ENCODE data around the gene RAET1E.
"Not testable (repeated sequence)": the region's sequence is repeated elsewhere in the genome, so short reads cannot be mapped to it uniquely, and the experiment has no call there.

RAET1E gene

DNA sequence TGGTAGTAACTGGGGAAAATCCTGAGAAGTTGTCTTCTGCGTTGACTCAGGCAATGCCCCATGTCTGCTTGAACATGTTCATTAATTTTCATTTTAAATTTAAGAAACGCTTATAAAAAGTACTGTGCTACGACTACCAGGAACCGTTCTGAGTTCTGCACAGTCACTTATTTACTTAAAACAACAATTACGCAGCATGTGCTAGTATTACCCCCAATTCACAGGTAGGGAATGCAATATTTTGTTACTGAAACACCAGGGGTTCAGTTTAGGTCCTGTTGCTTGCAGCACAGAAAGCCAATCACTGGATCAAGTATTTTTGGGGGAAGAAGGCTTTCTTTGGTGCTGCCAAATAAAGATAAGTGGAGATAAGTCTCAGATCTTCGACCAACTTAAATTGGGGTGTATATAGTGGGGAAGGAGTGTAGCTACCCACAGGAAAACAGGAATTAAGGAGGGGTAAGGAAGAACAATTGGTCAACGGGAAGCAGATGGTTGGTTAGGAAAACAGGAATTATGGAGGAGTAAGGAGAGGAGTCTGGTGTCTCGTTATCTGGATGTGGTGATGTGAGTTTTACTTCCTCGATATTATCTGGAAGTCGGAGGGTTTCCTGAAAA is 28.5 kb downstream of the RAET1E start:
- TF ChIP-seq, protein P1, sequence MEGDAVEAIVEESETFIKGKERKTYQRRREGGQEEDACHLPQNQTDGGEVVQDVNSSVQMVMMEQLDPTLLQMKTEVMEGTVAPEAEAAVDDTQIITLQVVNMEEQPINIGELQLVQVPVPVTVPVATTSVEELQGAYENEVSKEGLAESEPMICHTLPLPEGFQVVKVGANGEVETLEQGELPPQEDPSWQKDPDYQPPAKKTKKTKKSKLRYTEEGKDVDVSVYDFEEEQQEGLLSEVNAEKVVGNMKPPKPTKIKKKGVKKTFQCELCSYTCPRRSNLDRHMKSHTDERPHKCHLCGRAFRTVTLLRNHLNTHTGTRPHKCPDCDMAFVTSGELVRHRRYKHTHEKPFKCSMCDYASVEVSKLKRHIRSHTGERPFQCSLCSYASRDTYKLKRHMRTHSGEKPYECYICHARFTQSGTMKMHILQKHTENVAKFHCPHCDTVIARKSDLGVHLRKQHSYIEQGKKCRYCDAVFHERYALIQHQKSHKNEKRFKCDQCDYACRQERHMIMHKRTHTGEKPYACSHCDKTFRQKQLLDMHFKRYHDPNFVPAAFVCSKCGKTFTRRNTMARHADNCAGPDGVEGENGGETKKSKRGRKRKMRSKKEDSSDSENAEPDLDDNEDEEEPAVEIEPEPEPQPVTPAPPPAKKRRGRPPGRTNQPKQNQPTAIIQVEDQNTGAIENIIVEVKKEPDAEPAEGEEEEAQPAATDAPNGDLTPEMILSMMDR (IDR thresholded peaks at IDR 0.05; ENCODE audit: low read depth, low read length, missing control alignments) = no peak
- DNase-seq (ENCODE audit: low read depth) = no peak
- in situ Hi-C loops (cut with HindIII; ENCODE audit: low sequenced_read_pairs) = no loop called here
- no peak overlapping the region for H3K4me3 ChIP-seq (ENCODE audit: low read depth, low read length)

DNA sequence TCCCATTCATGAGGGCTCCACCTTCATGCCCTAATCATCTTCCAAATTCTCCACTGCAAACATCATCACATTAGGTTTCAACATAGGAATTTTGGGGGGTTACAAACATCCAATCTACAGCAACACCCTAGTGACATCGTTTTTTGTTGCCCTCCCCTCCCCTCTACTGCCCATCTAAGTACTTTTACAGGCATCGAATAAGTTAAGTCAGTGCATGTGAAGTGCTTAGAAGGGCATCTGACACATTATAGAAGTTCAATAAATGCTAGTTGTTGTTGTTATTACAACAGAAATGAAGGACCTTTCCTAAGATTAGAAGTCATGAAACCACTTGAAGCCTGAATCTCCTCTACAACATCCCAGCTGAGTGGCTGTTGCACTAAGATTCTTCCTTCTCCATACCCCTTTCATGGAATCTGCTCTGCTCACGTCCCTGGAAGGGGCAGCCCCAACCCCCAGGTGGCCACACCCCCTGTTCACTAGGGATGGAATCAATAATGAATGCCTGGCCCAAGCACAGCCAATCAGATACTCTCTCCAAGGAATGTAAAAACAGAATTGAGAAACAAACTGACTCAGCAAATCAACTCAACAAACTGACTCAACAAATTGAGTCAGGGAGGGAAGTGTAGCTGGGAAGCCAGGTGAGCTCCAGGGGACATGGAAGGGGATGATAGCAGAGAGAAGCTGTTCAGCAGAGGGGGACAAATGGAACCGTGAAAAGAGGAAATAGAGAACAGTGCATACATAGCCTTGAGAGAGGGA is 29.9 kb downstream of the RAET1E start:
- DNase-seq (ENCODE audit: low read depth) = no peak
- in situ Hi-C loops (cut with HindIII; ENCODE audit: low sequenced_read_pairs) = no loop called here
- H3K4me3 ChIP-seq (ENCODE audit: low read depth, low read length) = no peak overlapping the region
- TF ChIP-seq, protein P1 (IDR thresholded peaks at IDR 0.05; ENCODE audit: low read depth, low read length, missing control alignments) = no peak

DNA sequence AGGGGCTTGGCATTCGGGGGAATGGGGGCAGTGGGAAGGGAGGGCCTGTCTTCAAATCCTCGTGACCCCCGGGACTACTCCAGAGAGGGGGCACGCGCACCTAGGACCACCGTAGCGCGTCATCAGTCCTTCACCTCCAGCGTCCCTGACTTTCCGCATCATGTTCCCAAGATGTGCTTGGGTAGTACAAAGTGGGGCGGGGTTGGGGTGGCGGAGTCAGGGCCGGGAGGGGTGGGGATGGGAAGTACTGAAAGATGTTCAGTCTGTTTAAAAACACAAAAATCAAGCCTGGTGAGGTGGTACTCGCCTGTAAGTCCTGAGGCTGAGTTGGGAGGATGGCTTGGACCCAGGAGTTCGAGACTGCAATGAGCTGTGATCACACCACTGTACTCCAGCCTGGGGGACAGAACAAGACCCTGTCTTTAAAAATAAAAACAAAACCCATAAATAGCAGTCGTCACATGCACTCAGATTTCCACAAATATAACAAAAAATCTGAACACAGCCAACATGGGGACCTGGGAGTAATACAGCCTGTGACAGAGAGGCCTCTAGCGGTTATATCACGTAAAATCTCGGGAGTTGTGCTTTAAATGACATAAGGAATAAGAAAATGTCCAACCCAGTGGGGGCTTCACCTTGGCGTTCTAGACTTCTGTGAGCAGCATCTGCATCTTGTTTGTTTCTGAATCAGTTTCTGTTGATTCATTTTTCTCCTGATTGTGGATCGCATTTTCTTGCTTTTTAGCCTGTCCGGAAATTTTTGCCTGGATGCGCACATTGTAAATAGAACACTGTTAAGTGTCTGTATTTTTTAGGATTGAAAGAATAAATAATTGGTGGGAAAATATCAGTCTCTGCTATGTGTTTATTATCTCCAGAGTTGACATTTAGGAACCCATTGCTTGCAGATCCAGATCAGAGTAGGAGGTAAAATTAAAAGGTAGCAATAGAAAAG is 33.1 kb downstream of the RAET1E start:
- peak overlapping the region; percentile 64 for H3K4me3 ChIP-seq (ENCODE audit: low read depth, low read length)
- TF ChIP-seq, protein P1 (IDR thresholded peaks at IDR 0.05; ENCODE audit: low read depth, low read length, missing control alignments) = peak; percentile 78
- no peak for DNase-seq (ENCODE audit: low read depth)
- in situ Hi-C loops (cut with HindIII; ENCODE audit: low sequenced_read_pairs) = no loop called here

DNA sequence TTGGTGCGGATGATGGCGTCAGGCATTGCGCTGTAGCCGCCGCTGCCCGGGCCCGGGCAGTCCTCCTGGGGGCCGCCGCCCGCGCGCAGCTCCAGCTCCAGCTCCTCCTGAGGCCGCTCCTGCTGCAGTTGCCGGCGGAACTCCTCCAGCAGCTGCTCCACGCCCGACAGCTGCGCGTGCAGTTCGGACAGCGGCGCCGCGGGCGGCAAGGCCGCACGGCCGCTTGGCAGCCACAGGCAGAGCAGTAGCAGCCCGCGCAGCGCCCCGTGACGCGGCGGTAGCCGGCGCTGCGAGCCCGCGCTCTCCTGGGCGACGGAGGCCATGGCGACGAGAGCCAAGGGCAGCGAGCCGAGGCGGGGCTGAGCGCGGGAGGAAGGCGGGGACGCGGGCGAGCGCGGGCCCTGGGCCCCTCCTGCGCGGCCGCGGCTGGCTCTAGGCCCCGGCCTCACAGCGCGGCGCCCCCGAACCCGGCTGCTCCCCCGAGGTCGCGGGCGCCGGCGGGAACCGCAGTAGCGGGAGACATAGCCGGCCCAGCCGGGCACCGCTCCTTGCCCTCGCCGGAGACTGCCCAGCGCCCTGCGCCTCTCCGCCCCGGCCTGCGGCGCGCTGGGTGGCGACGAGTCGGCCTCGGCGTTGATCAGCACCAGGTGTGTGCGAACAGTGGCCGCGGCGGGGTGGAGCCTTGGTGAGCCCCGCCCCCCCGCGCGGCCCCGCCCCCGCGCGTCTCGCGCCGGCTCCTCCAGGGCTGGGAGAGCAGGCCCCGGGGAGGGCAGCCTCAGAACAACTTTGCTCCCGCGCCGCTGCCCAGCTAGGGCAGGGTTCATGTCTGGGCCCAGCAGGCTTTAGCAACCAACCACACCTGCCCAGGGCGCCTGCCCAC is 34.0 kb downstream of the RAET1E start, which contains the start of gene LRP11:
TSS of gene LRP11 (minus strand) at position 662 of the 880 bp plus-strand sequence. CDS start at position 323, 339 bp downstream.
- TF ChIP-seq, protein P1 (IDR thresholded peaks at IDR 0.05; ENCODE audit: low read depth, low read length, missing control alignments) = no peak
- DNase-seq (ENCODE audit: low read depth) = no peak
- H3K4me3 ChIP-seq (ENCODE audit: low read depth, low read length) = peak within 1 kb of the TSS; percentile 64
- in situ Hi-C loops (cut with HindIII; ENCODE audit: low sequenced_read_pairs) = no loop called here

DNA sequence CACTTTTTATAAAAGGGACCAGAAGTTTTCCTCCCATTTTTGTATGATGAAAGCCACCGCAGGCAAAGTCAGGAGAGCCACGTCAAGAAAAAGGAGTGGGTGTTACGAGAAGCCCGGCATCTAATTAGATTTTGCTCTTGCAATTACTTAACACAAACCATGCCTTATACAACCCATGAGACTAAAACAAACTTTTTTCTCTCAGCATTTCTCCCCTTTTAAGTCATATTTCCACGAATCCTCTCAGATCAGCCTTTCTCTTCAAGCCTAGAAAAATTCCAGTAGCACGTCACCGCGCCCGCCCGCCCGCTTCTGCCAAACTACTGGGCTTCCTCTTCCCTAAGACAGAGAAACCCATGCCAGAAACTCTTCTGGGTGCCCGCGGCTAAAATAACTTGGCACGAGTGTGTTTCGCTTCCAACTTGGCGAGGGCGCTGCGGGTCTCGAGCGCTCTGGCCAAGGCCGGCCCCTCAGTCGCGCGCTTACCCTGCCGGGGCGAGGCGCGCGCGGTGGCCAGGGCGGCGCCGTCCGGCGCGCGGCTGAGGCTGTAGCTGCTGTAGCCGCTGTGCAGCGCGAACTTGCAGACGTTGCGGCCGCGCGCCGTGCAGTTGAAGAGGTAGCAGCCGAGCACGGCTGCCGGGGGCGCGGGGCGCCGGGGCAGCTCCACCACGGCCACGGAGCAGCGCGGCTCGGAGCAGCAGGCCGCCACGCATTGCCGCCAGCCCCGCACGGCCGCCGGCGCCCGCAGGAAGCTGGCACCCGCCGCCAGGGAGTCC is 34.8 kb downstream of the RAET1E start:
- in situ Hi-C loops (cut with HindIII; ENCODE audit: low sequenced_read_pairs) = no loop called here

DNA sequence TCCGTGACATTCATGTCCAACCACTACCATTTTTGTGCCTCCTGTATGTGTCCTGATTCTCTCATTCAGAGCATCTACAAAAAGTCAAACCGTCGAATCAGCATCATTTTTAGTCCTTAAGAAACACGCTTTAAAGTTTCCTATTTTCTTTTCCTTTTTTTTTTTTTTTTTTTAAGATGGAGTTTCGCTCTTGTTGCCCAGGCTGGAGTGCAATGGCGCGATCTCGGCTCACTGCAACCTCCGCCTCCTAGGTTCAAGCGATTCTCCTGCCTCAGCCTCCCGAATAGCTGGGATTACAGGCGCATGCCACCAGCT is 35.5 kb downstream of the RAET1E start:
- in situ Hi-C loops (cut with HindIII; ENCODE audit: low sequenced_read_pairs); DNase-seq (ENCODE audit: low read depth): not testable (repeated sequence)
- peak overlapping the region; percentile 64 for H3K4me3 ChIP-seq (ENCODE audit: low read depth, low read length)

More for the DNA sequence above, 34.8 kb downstream of the RAET1E start:
- no peak for DNase-seq (ENCODE audit: low read depth)
- TF ChIP-seq, protein P1 (IDR thresholded peaks at IDR 0.05; ENCODE audit: low read depth, low read length, missing control alignments) = no peak
- H3K4me3 ChIP-seq (ENCODE audit: low read depth, low read length) = peak overlapping the region; percentile 64
